Cardiac septum (tissue), 1 donor: ENCODE measurements around the gene PTGDS. TPM values are rescaled to one million over a fixed set of nuclear protein-coding genes. Genes with fewer than 3 reads are reported as not detected.
A peak's percentile ranks its signal among the peaks of the same experiment; 100 is the strongest.

Experiments used
- DNase-seq: peaks from one replicate; pipeline ENCODE4 v3.0.0-alpha.2; 2020; ENCODE audit warnings: low spot score
- intact Hi-C: fragments of 100-400 bp; cut with DNase I; formaldehyde crosslinking; loops from one replicate; pipeline ENCODE4 v1.14.0; 2022
- total RNA-seq: library from RNA; stranded (reverse); fragmentation: NEBNext Ultra II Directional; extraction: Animal tissue kit (Norgen Biotek cat#: 25700); gene quantifications from one replicate; pipeline ENCODE4 v1.2.1, GENCODE V29; 2021
- donor health status: DM: no; HTN: no; CAD: no.

PTGDS gene
- total RNA-seq, 1 donor from 2014 or later: 1,323 TPM

- no peak for DNase-seq
- intact Hi-C loops: no loop called here
These were observed 8.8 kb upstream of the PTGDS start for GRCh38 chr9:136968333-136969127.

DNA sequence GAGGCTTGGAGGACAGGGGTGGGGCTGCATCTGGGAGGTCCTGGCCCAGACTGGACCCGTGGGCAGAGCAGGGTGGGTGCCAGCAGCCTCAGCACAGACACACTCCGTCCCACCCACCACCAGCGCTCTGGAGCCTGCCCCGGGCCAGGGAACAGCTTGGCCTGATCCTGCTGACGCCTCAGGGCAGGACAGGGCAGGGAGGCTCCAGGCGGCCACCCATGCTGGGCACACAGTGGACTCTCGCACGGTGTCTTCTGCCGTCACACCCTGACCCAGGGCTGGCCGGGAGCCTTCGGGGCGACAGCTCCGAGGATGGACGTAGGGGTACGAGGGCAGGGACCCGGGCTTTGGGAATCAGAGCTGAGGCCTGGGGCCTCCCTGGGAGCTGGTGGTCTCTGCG, 8.2 kb upstream of the PTGDS start:
- no peak for DNase-seq
- intact Hi-C loops: no loop called here

DNA sequence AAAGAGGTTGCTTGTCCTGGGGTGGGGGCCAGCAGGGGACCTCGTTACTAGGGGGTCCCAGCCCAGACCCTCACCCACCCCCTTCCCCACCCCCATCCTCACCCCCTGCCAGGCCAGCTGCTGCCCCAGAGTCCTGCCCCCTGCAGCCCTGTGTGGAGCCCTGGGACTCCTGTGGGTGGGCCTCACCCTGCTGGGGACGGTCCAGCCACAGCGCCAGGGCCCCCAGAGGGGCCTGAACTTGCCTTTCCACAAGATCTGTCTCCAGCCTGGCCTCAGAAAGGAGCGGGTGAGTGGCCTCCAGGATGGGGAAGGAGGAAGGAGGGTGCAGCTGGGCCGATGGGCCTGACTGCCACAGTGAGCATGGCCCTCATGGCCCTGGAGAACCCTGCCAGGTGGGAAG, 7.5 kb upstream of the PTGDS start:
- no peak for DNase-seq
- intact Hi-C loops: no loop called here

DNA sequence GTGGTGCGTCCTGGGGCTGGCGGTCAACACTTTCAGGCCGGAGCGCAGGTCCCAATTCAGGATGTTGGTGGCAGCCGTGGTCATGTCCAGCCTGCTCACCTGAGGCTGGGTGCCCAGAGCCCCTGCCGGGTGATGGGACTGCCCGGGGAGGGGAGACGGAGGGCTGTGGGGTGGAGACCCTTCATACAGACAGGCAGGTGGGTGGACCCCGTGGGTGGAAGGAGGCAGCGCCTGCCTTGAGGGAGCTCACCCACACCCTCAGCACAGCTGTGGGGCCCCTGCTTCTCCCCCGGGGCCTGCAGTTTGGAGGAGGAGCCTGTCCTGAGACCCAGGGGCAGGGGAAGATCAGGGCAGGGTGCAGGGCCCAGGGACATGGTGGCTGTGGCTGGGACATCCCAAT, 6.9 kb upstream of the PTGDS start:
- DNase-seq: no peak
- intact Hi-C loops: no loop called here

- no peak for DNase-seq
- intact Hi-C loops: no loop called here
These were observed 5.6 kb upstream of the PTGDS start for GRCh38 chr9:136971746-136972145.

- DNase-seq: no peak
- intact Hi-C loops: no loop called here
These were observed 5.0 kb upstream of the PTGDS start for GRCh38 chr9:136972335-136972734.

GRCh38 chr9:136972743-136973142, 4.6 kb upstream of the PTGDS start:
- DNase-seq: no peak
- intact Hi-C loops: no loop called here

- DNase-seq: no peak
- intact Hi-C loops: loop anchor here (2.0 kb wide), 1 partner anchor 21 kb away; the partner anchor contains the start of gene LCN12
These were observed 3.4 kb upstream of the PTGDS start for GRCh38 chr9:136973618-136974617.

GRCh38 chr9:136974817-136975535, 2.3 kb upstream of the PTGDS start:
- intact Hi-C loops: loop anchor here (2.0 kb wide), 1 partner anchor 22 kb away; the partner anchor contains the start of gene LCN12
- DNase-seq: no peak

DNA sequence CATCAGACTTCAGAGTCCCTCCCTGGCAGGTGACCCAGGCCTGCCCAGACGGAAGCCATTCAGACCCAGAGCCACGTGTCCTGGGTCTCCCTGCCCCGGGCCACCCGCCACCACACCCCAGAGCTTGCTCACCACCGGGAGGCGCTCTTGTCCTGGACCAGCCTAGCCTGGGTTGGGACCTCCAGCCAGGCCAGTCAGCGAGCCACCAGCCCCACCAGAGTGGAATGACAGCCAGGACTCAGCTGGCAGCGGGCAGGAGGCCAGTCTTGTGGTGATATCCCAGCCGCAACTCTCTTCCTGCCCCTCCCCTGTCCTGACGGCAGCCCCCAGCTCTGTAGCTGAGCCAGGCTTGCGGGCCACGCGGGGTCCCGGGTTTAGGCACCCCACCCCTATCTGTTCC, 1.7 kb upstream of the PTGDS start:
- no peak for DNase-seq

DNA sequence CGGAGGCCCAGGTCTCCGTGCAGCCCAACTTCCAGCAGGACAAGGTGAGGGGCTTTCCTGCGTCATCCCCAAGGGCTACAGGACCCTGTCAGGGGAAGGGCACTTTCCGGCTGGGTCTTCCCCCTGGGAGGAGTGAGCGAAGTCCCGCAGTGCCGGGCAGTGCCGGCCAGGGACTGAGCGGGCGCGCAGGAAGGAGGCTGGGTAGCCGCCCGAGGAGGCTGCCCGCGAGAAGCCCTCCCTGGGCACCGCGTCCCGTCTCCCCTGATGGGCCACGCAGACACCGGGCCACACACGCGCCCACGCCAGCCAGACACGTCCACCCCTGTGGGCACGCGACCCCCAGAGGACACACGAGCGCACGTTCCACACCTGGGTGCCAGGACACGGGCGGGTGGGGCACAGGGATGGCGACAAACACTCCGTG, 357 bp downstream of the PTGDS start:
- intact Hi-C loops: loop anchor here (2.0 kb wide), 1 partner anchor 15 kb away; the partner anchor contains the start of gene PAXX
- DNase-seq: no peak

More for the DNA sequence above, 1.7 kb upstream of the PTGDS start:
- intact Hi-C loops: loop anchor here (2.0 kb wide), 2 partner anchors 17 to 23 kb away; partner anchors contain the start of genes LCN12 and PAXX

DNA sequence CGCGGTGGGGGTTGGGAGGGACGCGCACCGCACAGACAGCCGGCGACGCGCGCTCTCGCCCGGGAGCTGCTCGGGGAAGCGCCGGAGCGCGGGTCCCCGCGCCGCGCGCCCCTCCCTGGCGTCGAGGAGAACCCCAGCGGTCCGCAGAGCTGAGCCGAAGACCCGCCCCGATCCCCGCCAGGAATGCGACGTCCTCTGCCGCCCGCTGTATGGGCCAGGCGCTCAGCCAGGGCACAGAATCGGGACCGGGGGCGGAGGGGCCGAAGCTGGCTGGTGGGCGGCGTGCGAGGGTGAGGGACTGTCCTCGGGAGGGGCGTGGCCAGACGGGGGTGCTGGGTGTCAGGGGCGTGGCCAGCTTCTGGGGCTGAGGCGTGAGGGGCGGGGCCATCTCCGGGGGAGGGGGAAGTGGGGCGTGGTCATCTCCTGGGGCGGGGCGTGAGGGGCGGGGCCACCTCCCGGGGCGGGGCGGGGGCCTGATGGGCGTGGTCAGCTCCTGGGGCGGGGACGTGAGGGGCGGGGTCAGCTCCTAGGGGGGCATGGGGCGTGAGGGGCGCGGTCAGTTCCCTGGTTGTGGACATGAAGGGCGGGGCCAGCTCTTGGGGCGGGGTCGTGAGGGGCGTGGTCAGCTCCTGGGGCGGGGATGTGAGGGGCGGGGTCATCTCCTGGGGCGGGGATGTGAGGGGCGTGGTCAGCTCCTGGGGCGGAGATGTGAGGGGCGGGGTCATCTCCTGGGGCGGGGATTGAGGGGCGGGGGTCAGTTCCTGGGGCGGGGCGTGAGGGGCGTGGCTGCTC, 965 bp downstream of the PTGDS start:
- DNase-seq: peak; percentile 91
- intact Hi-C loops: no loop called here

GRCh38 chr9:136978865-136979544, 1.7 kb downstream of the PTGDS start:
- intact Hi-C loops: no loop called here
- DNase-seq: no peak

DNA sequence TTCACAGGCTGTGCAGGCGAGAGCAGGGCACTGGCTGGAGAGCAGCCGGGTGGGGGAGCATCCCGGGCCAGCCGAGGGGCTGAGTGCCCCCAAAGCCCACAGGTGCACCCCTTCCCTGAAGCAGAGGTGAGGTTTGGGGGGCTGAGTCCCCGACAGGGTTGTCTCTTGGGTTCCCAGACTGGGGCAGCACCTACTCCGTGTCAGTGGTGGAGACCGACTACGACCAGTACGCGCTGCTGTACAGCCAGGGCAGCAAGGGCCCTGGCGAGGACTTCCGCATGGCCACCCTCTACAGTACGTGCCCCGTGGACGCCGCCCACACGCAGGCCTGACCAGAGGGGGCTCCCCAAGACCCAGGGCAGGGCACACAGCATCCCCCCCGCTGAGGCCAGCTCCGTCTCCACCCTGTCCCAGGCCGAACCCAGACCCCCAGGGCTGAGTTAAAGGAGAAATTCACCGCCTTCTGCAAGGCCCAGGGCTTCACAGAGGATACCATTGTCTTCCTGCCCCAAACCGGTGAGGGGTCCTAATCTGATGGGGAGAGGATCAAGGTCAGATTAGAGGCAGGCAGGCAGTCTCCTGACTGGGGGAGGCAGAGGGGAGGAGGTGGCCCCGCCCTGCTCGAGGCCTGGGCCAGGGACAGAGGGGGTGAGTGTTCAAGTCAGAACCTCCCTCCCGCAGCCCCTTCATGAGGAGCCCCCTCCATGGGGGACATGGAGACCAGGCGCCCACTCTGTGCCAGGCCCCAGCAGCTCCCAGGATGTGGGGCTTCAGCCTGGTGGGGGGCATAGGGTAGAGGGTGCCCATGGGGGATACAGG, 2.7 kb downstream of the PTGDS start:
- DNase-seq: no peak
- intact Hi-C loops: no loop called here

- intact Hi-C loops: no loop called here
- no peak for DNase-seq
These were observed 3.6 kb downstream of the PTGDS start for GRCh38 chr9:136980669-136981478.

DNA sequence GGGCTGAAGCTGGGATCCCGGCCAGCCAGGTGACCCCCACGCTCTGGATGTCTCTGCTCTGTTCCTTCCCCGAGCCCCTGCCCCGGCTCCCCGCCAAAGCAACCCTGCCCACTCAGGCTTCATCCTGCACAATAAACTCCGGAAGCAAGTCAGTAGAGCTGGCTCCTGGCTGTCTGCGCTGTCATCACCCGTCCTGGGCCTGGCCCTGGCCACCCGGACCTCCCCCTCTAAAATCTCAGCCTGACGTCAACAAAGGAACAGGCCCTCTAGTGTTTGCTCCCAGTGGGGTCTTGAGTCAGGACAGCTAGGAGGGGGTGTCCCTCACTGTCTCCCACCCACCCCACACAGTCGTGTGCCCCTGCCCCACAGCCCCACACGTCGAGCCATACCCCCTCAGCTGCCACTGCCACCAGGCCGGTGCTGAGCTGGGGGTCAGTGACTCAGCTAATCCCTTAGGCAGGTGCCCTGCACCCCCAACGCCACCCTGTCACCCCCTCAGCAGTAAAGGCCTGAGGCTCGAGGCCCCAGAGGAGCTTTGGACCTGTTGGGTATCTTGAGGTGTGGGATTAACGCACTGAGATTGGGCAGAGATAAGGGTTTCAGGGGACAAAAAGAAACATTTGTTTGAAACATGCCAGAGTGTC, 4.4 kb downstream of the PTGDS start:
- intact Hi-C loops: no loop called here
- peak; percentile 86 for DNase-seq
